CD4-positive, alpha-beta T cell treated with Interferon alpha-2 for 1 hour (primary cell): ENCODE data around the gene AUTS2.

Experiments
- DNase-seq, 2 donors: peaks; one replicate each; pipeline ENCODE4 v3.0.0-alpha.2; 2020 to 2022

AUTS2 gene

GRCh38 chr7:69738396-69738951 is 140.2 kb downstream of the AUTS2 start:
- DNase-seq: no peak

- no peak for DNase-seq
These were observed 140.9 kb downstream of the AUTS2 start for GRCh38 chr7:69739190-69739589.

GRCh38 chr7:69739931-69740431 is 141.7 kb downstream of the AUTS2 start:
- DNase-seq: no peak

- no peak for DNase-seq
These were observed 144.0 kb downstream of the AUTS2 start for GRCh38 chr7:69742237-69742636.

- DNase-seq: no peak
These were observed 145.2 kb downstream of the AUTS2 start for GRCh38 chr7:69743436-69743835.

GRCh38 chr7:69744026-69744425 is 145.8 kb downstream of the AUTS2 start:
- no peak for DNase-seq

GRCh38 chr7:69746383-69746782 is 148.1 kb downstream of the AUTS2 start:
- DNase-seq: no peak

- no peak for DNase-seq
These were observed 148.9 kb downstream of the AUTS2 start for GRCh38 chr7:69747144-69747543.

GRCh38 chr7:69748530-69748929 is 150.3 kb downstream of the AUTS2 start:
- DNase-seq: no peak

GRCh38 chr7:69749372-69749979 is 151.2 kb downstream of the AUTS2 start:
- no peak for DNase-seq

GRCh38 chr7:69749994-69750393 is 151.7 kb downstream of the AUTS2 start:
- DNase-seq: no peak

GRCh38 chr7:69751026-69751425 is 152.8 kb downstream of the AUTS2 start:
- no peak for DNase-seq

GRCh38 chr7:69753981-69754380 is 155.7 kb downstream of the AUTS2 start:
- DNase-seq: no peak

GRCh38 chr7:69754476-69754875 is 156.2 kb downstream of the AUTS2 start:
- DNase-seq: no peak

GRCh38 chr7:69756235-69756634 is 158.0 kb downstream of the AUTS2 start:
- DNase-seq: no peak

GRCh38 chr7:69757528-69757927 is 159.3 kb downstream of the AUTS2 start:
- no peak for DNase-seq

GRCh38 chr7:69757981-69758430 is 159.7 kb downstream of the AUTS2 start:
- DNase-seq: no peak

- DNase-seq: no peak
These were observed 161.1 kb downstream of the AUTS2 start for GRCh38 chr7:69759373-69759772.

- no peak for DNase-seq
These were observed 163.1 kb downstream of the AUTS2 start for GRCh38 chr7:69761290-69761922.

GRCh38 chr7:69762821-69763352 is 164.6 kb downstream of the AUTS2 start:
- no peak for DNase-seq

GRCh38 chr7:69763513-69763912 is 165.2 kb downstream of the AUTS2 start:
- DNase-seq: no peak

- no peak for DNase-seq
These were observed 165.9 kb downstream of the AUTS2 start for GRCh38 chr7:69764147-69764546.

- no peak for DNase-seq
These were observed 166.4 kb downstream of the AUTS2 start for GRCh38 chr7:69764681-69765080.

GRCh38 chr7:69765879-69766278 is 167.6 kb downstream of the AUTS2 start:
- no peak for DNase-seq
